ENCODE results near the gene UBASH3A. TPM values are rescaled to one million over a fixed set of nuclear protein-coding genes. Genes with fewer than 3 reads are reported as not detected.

The UBASH3A gene
- total RNA-seq, 1 experiment from 2014 or later: 0.07 TPM

DNA sequence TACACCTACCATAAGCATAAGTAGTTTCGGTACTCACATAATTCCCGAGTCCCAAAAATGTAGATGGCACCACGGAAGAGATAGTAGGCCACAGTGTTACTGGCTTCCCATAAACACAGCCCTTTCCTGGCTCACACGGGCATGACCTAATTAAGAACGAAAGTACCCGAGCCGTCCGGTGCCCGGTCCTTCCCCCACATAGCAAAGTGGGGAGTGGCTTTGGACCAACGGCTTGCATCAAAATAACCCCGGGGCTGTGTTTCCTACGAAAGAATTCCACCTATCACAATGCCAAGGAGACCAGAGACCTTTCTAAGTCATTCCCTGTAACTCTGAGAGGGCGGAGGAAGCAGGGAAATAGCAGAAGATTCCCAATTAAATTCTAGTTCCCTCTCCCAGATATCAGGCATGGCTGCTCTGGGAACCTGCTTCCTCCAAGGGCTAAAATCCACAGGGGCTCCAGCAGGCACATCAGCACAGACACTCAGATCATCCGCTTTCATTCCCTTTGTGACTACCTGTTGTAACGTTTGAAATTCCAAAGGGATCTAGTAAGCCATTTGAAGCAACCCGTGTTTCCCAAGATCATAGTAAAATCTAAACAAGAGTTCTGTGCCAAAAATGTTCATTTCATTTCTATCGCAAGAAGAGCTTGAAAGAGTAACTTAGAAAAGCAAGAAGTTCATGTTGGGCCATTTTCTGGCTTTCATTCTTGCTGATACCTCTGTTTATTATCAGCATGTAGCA is 7.6 kb upstream of the UBASH3A start, which contains the start of gene TMPRSS3:
Gene TMPRSS3 (minus strand): TSS at position 148 of the 747 bp plus-strand sequence. CDS start 635 bp downstream, outside the sequence.
- TF ChIP-seq ELF1 (IDR thresholded peaks at IDR 0.05; ENCODE audit: borderline replicate concordance, low read depth) (no peak), CEBPB (IDR thresholded peaks at IDR 0.05; ENCODE audit: low read depth) (no peak), TCF7L2 (IDR thresholded peaks at IDR 0.05; ENCODE audit: borderline replicate concordance, extremely low read depth, insufficient read depth, insufficient read length) (no peak), CBX3 (IDR thresholded peaks at IDR 0.05; ENCODE audit: low read depth) (no peak), SIN3A (IDR thresholded peaks at IDR 0.05; ENCODE audit: low read depth) (no peak), ZBTB33 (IDR thresholded peaks at IDR 0.05; ENCODE audit: extremely low read depth, insufficient replicate concordance, low read length) (no peak), POLR2AphosphoS5 (IDR thresholded peaks at IDR 0.05; ENCODE audit: low read depth, low read length) (no peak), RAD21 (IDR thresholded peaks at IDR 0.05; ENCODE audit: low read depth) (no peak)
- TF ChIP-seq, protein P1, sequence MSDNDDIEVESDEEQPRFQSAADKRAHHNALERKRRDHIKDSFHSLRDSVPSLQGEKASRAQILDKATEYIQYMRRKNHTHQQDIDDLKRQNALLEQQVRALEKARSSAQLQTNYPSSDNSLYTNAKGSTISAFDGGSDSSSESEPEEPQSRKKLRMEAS (IDR thresholded peaks at IDR 0.05): no peak
- H2AFZ ChIP-seq (ENCODE audit: low read depth, low read length, poor library complexity, severe bottlenecking): no peak within 1 kb of the TSS
- H4K20me1 ChIP-seq (ENCODE audit: insufficient read depth): no peaks in the 10 kb centered on the region
- ChIA-PET RAD21 (ENCODE audit: low non-redundant PET in 1 of 2, low total read pairs in 2 of 2, uncharacterized antibody in 2 of 2, unreplicated experiment in 2 of 2) (no interaction called here), CTCF (no interaction called here), POLR2A (no interaction called here)
- H3K79me2 ChIP-seq (ENCODE audit: insufficient read depth, low read length): no peaks in the 10 kb centered on the region
- H3K9ac ChIP-seq (ENCODE audit: low read length): no peak within 1 kb of the TSS
- H3K4me2 ChIP-seq (ENCODE audit: low read length): no peak within 1 kb of the TSS
- no peak for ATAC-seq
- no peaks in the 10 kb centered on the region for H3K9me2 ChIP-seq (ENCODE audit: insufficient read depth)
- H3K27ac ChIP-seq (ENCODE audit: low read depth, low read length): no peak within 1 kb of the TSS
- no peaks in the 10 kb centered on the region for H3K27me3 ChIP-seq (ENCODE audit: insufficient read depth, low read length)
- no peaks in the 10 kb centered on the region for H3K36me3 ChIP-seq (ENCODE audit: control insufficient read depth in 1 of 2, insufficient read depth in 2 of 2, low read length in 2 of 2)
- DNase-seq (ENCODE audit: low read depth, low spot score): no peak
- no peaks in the 10 kb centered on the region for H3K4me1 ChIP-seq (ENCODE audit: control insufficient read depth in 1 of 2, insufficient read depth in 2 of 2, low read length in 2 of 2)
- intact Hi-C loops (cut with micrococcal nuclease): no loop called here
- no peaks in the 10 kb centered on the region for H3K9me3 ChIP-seq (ENCODE audit: control insufficient read depth in 1 of 2, insufficient read depth in 1 of 2, low read depth in 1 of 2, low read length in 2 of 2)
- no TSS peak for BruUV-seq (replicated peaks)
- no peak within 1 kb of the TSS for H3K4me3 ChIP-seq (replicated peaks in 1 of 2; ENCODE audit: low read depth in 1 of 2, low read length in 2 of 2)

Data from HCT116 (cell line).